K562 (cell line): ENCODE measurements around the gene NRG3.

Source experiments
- EZH2 ChIP-seq: IDR thresholded peaks from 2 replicates; pipeline ENCODE4 v1.6.1; 2012; ENCODE audit warnings: low read depth, mild to moderate bottlenecking, inconsistent platforms, low read length, borderline replicate concordance
- FOXM1 ChIP-seq, 2 experiments: fragments of 450-650 bp in 1 of 2; sonication (generic) in 1 of 2; formaldehyde crosslinking in 1 of 2; IDR thresholded peaks; 2 replicates each; pipeline versions ENCODE4 v1.6.1 to v1.9.0; 2017 to 2022; ENCODE audit warnings: low read depth in 2 of 2, mild to moderate bottlenecking in 2 of 2, missing genetic modification reagents in 1 of 2, moderate library complexity in 1 of 2
- MXI1 ChIP-seq: IDR thresholded peaks from 2 replicates; pipeline ENCODE4 v1.6.1; 2011; ENCODE audit warnings: low read depth, mild to moderate bottlenecking, improper control_type of control experiment, low read length
- NBN ChIP-seq: fragments of 450-650 bp; IDR thresholded peaks from 2 replicates; pipeline ENCODE4 v1.6.1; 2016; ENCODE audit warnings: low read depth, mild to moderate bottlenecking
- POLR2A ChIP-seq: fragments of 450-650 bp; conservative IDR thresholded peaks from 2 replicates; pipeline ENCODE4 v1.6.1; 2016
- SETDB1 ChIP-seq: IDR thresholded peaks from one replicate; pipeline ENCODE4 v1.6.1; 2012; ENCODE audit warnings: low read length, control low read depth, inconsistent platforms
- TAF1 ChIP-seq: IDR thresholded peaks from 2 replicates; pipeline ENCODE4 v1.6.1; 2011; ENCODE audit warnings: mild to moderate bottlenecking, low read length, moderate library complexity; ENCODE audit not compliant: insufficient read depth, control insufficient read depth, severe bottlenecking; ENCODE audit errors: extremely low read depth
- ZKSCAN1 ChIP-seq: fragments of 150-350 bp; IDR thresholded peaks from 2 replicates; pipeline ENCODE4 v1.6.1; 2016; ENCODE audit warnings: low read depth, low read length
- ZNF431 ChIP-seq: sonication (generic); formaldehyde crosslinking; IDR thresholded peaks from 2 replicates; pipeline ENCODE4 v1.8.0; 2022; ENCODE audit warnings: mild to moderate bottlenecking, missing genetic modification reagents
- TF ChIP-seq, protein P1 (sequence below): fragments of 450-650 bp; IDR thresholded peaks from 2 replicates; pipeline ENCODE4 v1.6.1; 2016; ENCODE audit warnings: low read depth
- TF ChIP-seq, protein P2 (sequence below), 3 experiments: IDR thresholded peaks in 2 of 3; conservative IDR thresholded peaks in 1 of 3; 2 replicates each; pipeline ENCODE4 v1.5.1; 2011 to 2012; ENCODE audit warnings: low read length in 3 of 3, mild to moderate bottlenecking in 3 of 3, control low read depth in 2 of 3, improper control_type of control experiment in 1 of 3, inconsistent platforms in 1 of 3, low read depth in 1 of 3, mixed read lengths in 1 of 3, moderate library complexity in 1 of 3; ENCODE audit not compliant: insufficient read depth in 2 of 3
- TF ChIP-seq, protein P3 (sequence below), 2 experiments: fragments of 450-650 bp; IDR thresholded peaks; 2 replicates each; pipeline ENCODE4 v1.6.1; 2016

GRCh38 chr10:81873231-81873931, 1.6 kb upstream of the NRG3 start:
- no peak for TF ChIP-seq FOXM1 (IDR thresholded peaks at IDR 0.05; ENCODE audit: low read depth)
- TF ChIP-seq FOXM1 (CRISPR knock-in tag; IDR thresholded peaks at IDR 0.05; ENCODE audit: low read depth) = no peak
- TF ChIP-seq MXI1 = no peak
- TF ChIP-seq POLR2A = no peak
- TF ChIP-seq ZKSCAN1 = no peak
- TF ChIP-seq ZNF431 = no peak
- TF ChIP-seq, protein P1, sequence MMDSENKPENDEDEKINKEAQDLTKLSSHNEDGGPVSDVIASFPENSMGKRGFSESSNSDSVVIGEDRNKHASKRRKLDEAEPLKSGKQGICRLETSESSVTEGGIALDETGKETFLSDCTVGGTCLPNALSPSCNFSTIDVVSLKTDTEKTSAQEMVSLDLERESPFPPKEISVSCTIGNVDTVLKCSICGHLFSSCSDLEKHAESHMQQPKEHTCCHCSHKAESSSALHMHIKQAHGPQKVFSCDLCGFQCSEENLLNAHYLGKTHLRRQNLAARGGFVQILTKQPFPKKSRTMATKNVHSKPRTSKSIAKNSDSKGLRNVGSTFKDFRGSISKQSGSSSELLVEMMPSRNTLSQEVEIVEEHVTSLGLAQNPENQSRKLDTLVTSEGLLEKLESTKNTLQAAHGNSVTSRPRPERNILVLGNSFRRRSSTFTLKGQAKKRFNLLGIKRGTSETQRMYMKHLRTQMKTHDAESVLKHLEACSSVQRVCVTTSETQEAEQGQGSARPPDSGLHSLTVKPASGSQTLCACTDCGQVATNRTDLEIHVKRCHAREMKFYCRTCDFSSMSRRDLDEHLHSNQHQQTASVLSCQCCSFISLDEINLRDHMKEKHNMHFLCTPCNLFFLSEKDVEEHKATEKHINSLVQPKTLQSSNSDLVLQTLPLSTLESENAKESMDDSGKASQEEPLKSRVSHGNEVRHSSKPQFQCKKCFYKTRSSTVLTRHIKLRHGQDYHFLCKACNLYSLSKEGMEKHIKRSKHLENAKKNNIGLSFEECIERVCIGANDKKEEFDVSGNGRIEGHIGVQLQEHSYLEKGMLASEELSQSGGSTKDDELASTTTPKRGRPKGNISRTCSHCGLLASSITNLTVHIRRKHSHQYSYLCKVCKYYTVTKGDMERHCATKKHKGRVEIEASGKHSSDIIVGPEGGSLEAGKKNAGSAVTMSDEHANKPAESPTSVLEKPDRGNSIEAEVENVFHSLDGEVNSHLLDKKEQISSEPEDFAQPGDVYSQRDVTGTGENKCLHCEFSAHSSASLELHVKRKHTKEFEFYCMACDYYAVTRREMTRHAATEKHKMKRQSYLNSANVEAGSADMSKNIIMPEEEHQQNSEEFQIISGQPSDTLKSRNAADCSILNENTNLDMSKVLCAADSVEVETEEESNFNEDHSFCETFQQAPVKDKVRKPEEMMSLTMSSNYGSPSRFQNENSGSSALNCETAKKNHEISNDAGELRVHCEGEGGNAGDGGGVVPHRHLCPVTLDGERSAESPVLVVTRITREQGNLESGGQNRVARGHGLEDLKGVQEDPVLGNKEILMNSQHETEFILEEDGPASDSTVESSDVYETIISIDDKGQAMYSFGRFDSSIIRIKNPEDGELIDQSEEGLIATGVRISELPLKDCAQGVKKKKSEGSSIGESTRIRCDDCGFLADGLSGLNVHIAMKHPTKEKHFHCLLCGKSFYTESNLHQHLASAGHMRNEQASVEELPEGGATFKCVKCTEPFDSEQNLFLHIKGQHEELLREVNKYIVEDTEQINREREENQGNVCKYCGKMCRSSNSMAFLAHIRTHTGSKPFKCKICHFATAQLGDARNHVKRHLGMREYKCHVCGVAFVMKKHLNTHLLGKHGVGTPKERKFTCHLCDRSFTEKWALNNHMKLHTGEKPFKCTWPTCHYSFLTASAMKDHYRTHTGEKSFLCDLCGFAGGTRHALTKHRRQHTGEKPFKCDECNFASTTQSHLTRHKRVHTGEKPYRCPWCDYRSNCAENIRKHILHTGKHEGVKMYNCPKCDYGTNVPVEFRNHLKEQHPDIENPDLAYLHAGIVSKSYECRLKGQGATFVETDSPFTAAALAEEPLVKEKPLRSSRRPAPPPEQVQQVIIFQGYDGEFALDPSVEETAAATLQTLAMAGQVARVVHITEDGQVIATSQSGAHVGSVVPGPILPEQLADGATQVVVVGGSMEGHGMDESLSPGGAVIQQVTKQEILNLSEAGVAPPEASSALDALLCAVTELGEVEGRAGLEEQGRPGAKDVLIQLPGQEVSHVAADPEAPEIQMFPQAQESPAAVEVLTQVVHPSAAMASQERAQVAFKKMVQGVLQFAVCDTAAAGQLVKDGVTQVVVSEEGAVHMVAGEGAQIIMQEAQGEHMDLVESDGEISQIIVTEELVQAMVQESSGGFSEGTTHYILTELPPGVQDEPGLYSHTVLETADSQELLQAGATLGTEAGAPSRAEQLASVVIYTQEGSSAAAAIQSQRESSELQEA = no peak
- TF ChIP-seq TAF1 = no peak
- no peak for TF ChIP-seq SETDB1
- TF ChIP-seq EZH2 = no peak
- TF ChIP-seq, protein P2, sequence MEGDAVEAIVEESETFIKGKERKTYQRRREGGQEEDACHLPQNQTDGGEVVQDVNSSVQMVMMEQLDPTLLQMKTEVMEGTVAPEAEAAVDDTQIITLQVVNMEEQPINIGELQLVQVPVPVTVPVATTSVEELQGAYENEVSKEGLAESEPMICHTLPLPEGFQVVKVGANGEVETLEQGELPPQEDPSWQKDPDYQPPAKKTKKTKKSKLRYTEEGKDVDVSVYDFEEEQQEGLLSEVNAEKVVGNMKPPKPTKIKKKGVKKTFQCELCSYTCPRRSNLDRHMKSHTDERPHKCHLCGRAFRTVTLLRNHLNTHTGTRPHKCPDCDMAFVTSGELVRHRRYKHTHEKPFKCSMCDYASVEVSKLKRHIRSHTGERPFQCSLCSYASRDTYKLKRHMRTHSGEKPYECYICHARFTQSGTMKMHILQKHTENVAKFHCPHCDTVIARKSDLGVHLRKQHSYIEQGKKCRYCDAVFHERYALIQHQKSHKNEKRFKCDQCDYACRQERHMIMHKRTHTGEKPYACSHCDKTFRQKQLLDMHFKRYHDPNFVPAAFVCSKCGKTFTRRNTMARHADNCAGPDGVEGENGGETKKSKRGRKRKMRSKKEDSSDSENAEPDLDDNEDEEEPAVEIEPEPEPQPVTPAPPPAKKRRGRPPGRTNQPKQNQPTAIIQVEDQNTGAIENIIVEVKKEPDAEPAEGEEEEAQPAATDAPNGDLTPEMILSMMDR (IDR thresholded peaks at IDR 0.05 in 2 of 3, conservative IDR thresholded peaks at IDR 0.05 in 1 of 3; ENCODE audit: insufficient read depth in 2 of 3, low read depth in 1 of 3, low read length in 3 of 3) = no peak
- no peak for TF ChIP-seq NBN
- TF ChIP-seq, protein P3, sequence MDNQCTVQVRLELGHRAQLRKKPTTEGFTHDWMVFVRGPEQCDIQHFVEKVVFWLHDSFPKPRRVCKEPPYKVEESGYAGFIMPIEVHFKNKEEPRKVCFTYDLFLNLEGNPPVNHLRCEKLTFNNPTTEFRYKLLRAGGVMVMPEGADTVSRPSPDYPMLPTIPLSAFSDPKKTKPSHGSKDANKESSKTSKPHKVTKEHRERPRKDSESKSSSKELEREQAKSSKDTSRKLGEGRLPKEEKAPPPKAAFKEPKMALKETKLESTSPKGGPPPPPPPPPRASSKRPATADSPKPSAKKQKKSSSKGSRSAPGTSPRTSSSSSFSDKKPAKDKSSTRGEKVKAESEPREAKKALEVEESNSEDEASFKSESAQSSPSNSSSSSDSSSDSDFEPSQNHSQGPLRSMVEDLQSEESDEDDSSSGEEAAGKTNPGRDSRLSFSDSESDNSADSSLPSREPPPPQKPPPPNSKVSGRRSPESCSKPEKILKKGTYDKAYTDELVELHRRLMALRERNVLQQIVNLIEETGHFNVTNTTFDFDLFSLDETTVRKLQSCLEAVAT (IDR thresholded peaks at IDR 0.05) = no peak
